WTC11 (cell line): ENCODE measurements around the gene KANTR. TPM values are rescaled to one million over a fixed set of nuclear protein-coding genes. Genes with fewer than 3 reads are reported as not detected.

Experiments
- ATAC-seq: fragments of 200-7000 bp; cut with Tn5 transposase; 2 replicates; pipeline ENCODE4 v1.10.0; 2021; ENCODE audit warnings: mild to moderate bottlenecking, moderate library complexity
- CTCF ChIA-PET: fragments of 300-600 bp; sonication (Branson Sonifier 250); formaldehyde crosslinking; loops from one replicate; lab custom pipeline; 2021; ENCODE audit warnings: antibody characterized with exemption; lab: Charles Lee
- POLR2A ChIA-PET: fragments of 350-600 bp; sonication (Branson Sonifier 250); formaldehyde crosslinking; loops from one replicate; lab custom pipeline; 2021; ENCODE audit warnings: antibody characterized with exemption; lab: Charles Lee
- DNase-seq: peaks from one replicate; pipeline ENCODE4 v3.0.0; 2021; ENCODE audit warnings: low spot score
- H3K27ac Mint-ChIP-seq: 2 replicates; pipeline ENCODE4 v1.8.0; 2021; ENCODE audit warnings: mixed read lengths
- H3K27me3 Mint-ChIP-seq: 2 replicates; pipeline ENCODE4 v1.8.0; 2021; ENCODE audit warnings: low read depth, mild to moderate bottlenecking, moderate library complexity, mixed read lengths
- H3K36me3 Mint-ChIP-seq: 2 replicates; pipeline ENCODE4 v1.8.0; 2021; ENCODE audit warnings: mixed read lengths
- H3K4me1 Mint-ChIP-seq: 2 replicates; pipeline ENCODE4 v1.8.0; 2022; ENCODE audit warnings: mixed read lengths
- H3K4me3 Mint-ChIP-seq: 2 replicates; pipeline ENCODE4 v1.8.0; 2021; ENCODE audit warnings: mild to moderate bottlenecking, moderate library complexity, mixed read lengths
- H3K9me3 Mint-ChIP-seq: 2 replicates; pipeline ENCODE4 v1.8.0; 2021; ENCODE audit warnings: mixed read lengths
- AR ChIP-seq: fragments of 250-450 bp; sonication (Bioruptor Pico); IDR thresholded peaks from 2 replicates; pipeline ENCODE4 v1.9.0; 2021; ENCODE audit warnings: mild to moderate bottlenecking
- ARID4B ChIP-seq: sonication (generic); formaldehyde crosslinking; IDR thresholded peaks from 2 replicates; pipeline ENCODE4 v1.8.0; 2023; ENCODE audit warnings: missing genetic modification reagents, mild to moderate bottlenecking, borderline replicate concordance
- ESRRA ChIP-seq: sonication (generic); formaldehyde crosslinking; IDR thresholded peaks from 2 replicates; pipeline ENCODE4 v1.8.1; 2022; ENCODE audit warnings: mild to moderate bottlenecking, missing genetic modification reagents, borderline replicate concordance
- ETV6 ChIP-seq: sonication (generic); formaldehyde crosslinking; IDR thresholded peaks from 2 replicates; pipeline ENCODE4 v1.8.1; 2022; ENCODE audit warnings: mild to moderate bottlenecking, missing genetic modification reagents
- NR1H2 ChIP-seq: sonication (generic); formaldehyde crosslinking; IDR thresholded peaks from 2 replicates; pipeline ENCODE4 v1.9.0; 2021; ENCODE audit warnings: mild to moderate bottlenecking, moderate library complexity, missing genetic modification reagents
- SMAD4 ChIP-seq: sonication (generic); formaldehyde crosslinking; IDR thresholded peaks from 2 replicates; pipeline ENCODE4 v1.8.0; 2022; ENCODE audit warnings: mild to moderate bottlenecking, missing genetic modification reagents
- USF1 ChIP-seq: sonication (generic); formaldehyde crosslinking; IDR thresholded peaks from 2 replicates; pipeline ENCODE4 v1.8.0; 2022; ENCODE audit warnings: mild to moderate bottlenecking, missing genetic modification reagents
- ZNF219 ChIP-seq: sonication (generic); formaldehyde crosslinking; IDR thresholded peaks from 2 replicates; pipeline ENCODE4 v1.8.0; 2023; ENCODE audit warnings: missing genetic modification reagents, mild to moderate bottlenecking, borderline replicate concordance
- ZNF396 ChIP-seq: fragments of 250-450 bp; sonication (Bioruptor Pico); IDR thresholded peaks from 2 replicates; pipeline ENCODE4 v1.8.0; 2021; ENCODE audit warnings: mild to moderate bottlenecking, moderate library complexity, borderline replicate concordance
- ZNF532 ChIP-seq: fragments of 250-450 bp; sonication (Bioruptor Pico); IDR thresholded peaks from 2 replicates; pipeline ENCODE4 v1.9.0; 2021; ENCODE audit warnings: mild to moderate bottlenecking, borderline replicate concordance
- total RNA-seq: library from RNA; stranded (reverse); gene quantifications from 3 replicates; pipeline ENCODE4 v1.2.3, GENCODE V29; 2021

KANTR gene
- total RNA-seq, 1 experiment from 2014 or later = 14.0 TPM

GRCh38 chrX:53075011-53075410 lies 18.9 kb upstream of the KANTR start:
- H3K9me3 Mint-ChIP-seq = no peaks in the 10 kb centered on the region
- no peak for DNase-seq

GRCh38 chrX:53076671-53077070 lies 17.3 kb upstream of the KANTR start:
- H3K4me1 Mint-ChIP-seq = peaks cover 22% of the 10 kb centered on the region
- no peak overlapping the region for H3K4me3 Mint-ChIP-seq
- no peaks in the 10 kb centered on the region for H3K36me3 Mint-ChIP-seq
- no peak overlapping the region; the same call in 1 of the 2 replicates for H3K27ac Mint-ChIP-seq
- H3K9me3 Mint-ChIP-seq = no peaks in the 10 kb centered on the region
- ChIA-PET CTCF (no interaction called here), POLR2A (no interaction called here)
- peaks cover 5% of the 10 kb centered on the region for H3K27me3 Mint-ChIP-seq
- TF ChIP-seq ESRRA (CRISPR knock-in tag) (no peak), SMAD4 (CRISPR knock-in tag) (no peak), USF1 (CRISPR knock-in tag) (no peak), ZNF532 (no peak), NR1H2 (CRISPR knock-in tag) (no peak)
- DNase-seq (no peak), ATAC-seq (no peak)

More at GRCh38 chrX:53075011-53075410, 18.9 kb upstream of the KANTR start:
- Mint-ChIP-seq H3K27me3 (no peaks in the 10 kb centered on the region; the same call in 1 of the 2 replicates), H3K4me1 (peaks cover 17% of the 10 kb centered on the region), H3K4me3 (no peak overlapping the region), H3K36me3 (no peaks in the 10 kb centered on the region), H3K27ac (peak overlapping the region; percentile 55)
- TF ChIP-seq ZNF219 = no peak
- no peak for TF ChIP-seq ZNF396
- no peak for TF ChIP-seq ARID4B (CRISPR knock-in tag)
- TF ChIP-seq AR (CRISPR knock-in tag) = no peak
- TF ChIP-seq ETV6 (CRISPR knock-in tag) = no peak
- CTCF ChIA-PET = no interaction called here
- POLR2A ChIA-PET = no interaction called here
- ATAC-seq = no peak
